Spleen (tissue), 11 donors: ENCODE results near the gene AHNAK2. TPM values are rescaled to one million over a fixed set of nuclear protein-coding genes. Genes with fewer than 3 reads are reported as not detected.

Experiments used
- DNase-seq: peaks from one replicate; pipeline ENCODE4 v3.0.0-alpha.2; 2020
- H3K27ac ChIP-seq, 8 donors: fragments of 200-600 bp; sonication (generic) in 7 of 8; 1 replicate in 4 of 8; 2 replicates in 4 of 8; pipeline versions ENCODE4 v1.5.0 to v1.8.0; 2016 to 2021; ENCODE audit warnings: inconsistent platforms in 4 of 8, mild to moderate bottlenecking in 4 of 8, moderate library complexity in 1 of 8
- H3K27me3 ChIP-seq, 7 donors: fragments of 200-600 bp; sonication (generic) in 6 of 7; replicated peaks in 1 of 7; 1 replicate in 4 of 7; 2 replicates in 3 of 7; pipeline versions ENCODE4 v1.5.0 to v1.8.0; 2016 to 2021; ENCODE audit warnings: inconsistent platforms in 3 of 7, mild to moderate bottlenecking in 1 of 7
- H3K36me3 ChIP-seq, 6 donors: fragments of 200-600 bp; sonication (generic) in 5 of 6; 1 replicate in 4 of 6; 2 replicates in 2 of 6; pipeline versions ENCODE4 v1.5.0 to v1.8.0; 2016 to 2021; ENCODE audit warnings: inconsistent platforms in 2 of 6
- H3K4me1 ChIP-seq, 6 donors: fragments of 200-600 bp; sonication (generic) in 5 of 6; 1 replicate in 3 of 6; 2 replicates in 3 of 6; pipeline versions ENCODE4 v1.5.0 to v1.8.0; 2016 to 2021; ENCODE audit warnings: inconsistent platforms in 3 of 6
- H3K4me3 ChIP-seq, 8 donors: fragments of 200-600 bp; sonication (generic) in 7 of 8; 1 replicate in 4 of 8; 2 replicates in 4 of 8; pipeline versions ENCODE4 v1.5.0 to v1.8.0; 2016 to 2021; ENCODE audit warnings: inconsistent platforms in 4 of 8, mild to moderate bottlenecking in 4 of 8, moderate library complexity in 2 of 8
- H3K9me3 ChIP-seq, 8 donors: fragments of 200-600 bp; sonication (generic) in 7 of 8; 1 replicate in 4 of 8; 2 replicates in 4 of 8; pipeline versions ENCODE4 v1.5.0 to v1.8.0; 2016 to 2021; ENCODE audit warnings: inconsistent platforms in 4 of 8
- POLR2A ChIP-seq, 3 donors: fragments of 450-650 bp; IDR thresholded peaks; one replicate each; pipeline ENCODE4 v1.5.1; 2017; ENCODE audit warnings: antibody characterized with exemption in 3 of 3, mild to moderate bottlenecking in 1 of 3
- POLR2AphosphoS5 ChIP-seq, 3 donors: sonication (generic); formaldehyde crosslinking; IDR thresholded peaks; one replicate each; pipeline ENCODE4 v1.5.1; 2017; ENCODE audit warnings: antibody characterized with exemption in 3 of 3
- WGBS, 5 donors: extraction: QIAGEN DNeasy Blood & Tissue Kit in 3 of 5; methylation state at CpG; one replicate each; pipeline versions ENCODE4 v1.1.5 to v1.1.7; 2013 to 2018; 5-methylcytosine and 5-hydroxymethylcytosine counted together
- intact Hi-C: fragments of 100-400 bp; cut with DNase I; formaldehyde crosslinking; loops from one replicate; pipeline ENCODE4 v1.15.0; 2023; ENCODE audit warnings: low total_unique reads
- polyA plus RNA-seq, 3 donors: library from polyadenylated mRNA; stranded (reverse); fragments of 200-250 nt; gene quantifications; one replicate each; pipeline ENCODE4 v1.2.1, GENCODE V29; 2013
- total RNA-seq, 7 donors: library from RNA; depleted of rRNA in 3 of 7; stranded (reverse); fragments of >200 nt in 3 of 7; fragmentation: NEBNext Ultra II Directional in 4 of 7; extraction: Animal tissue kit (Norgen Biotek cat#: 25700) in 4 of 7; gene quantifications; one replicate each; pipeline versions ENCODE4 v1.1.0 to v1.2.1, GENCODE V29; 2016 to 2021
- TF ChIP-seq, protein P1 (sequence below), 11 experiments: fragments of 200-600 bp in 7 of 11; fragments of 450-650 bp in 4 of 11; sonication (generic) in 4 of 11; IDR thresholded peaks in 8 of 11; conservative IDR thresholded peaks in 3 of 11; 1 replicate in 7 of 11; 2 replicates in 4 of 11; pipeline versions ENCODE4 v1.4.0 to v1.8.0; 2016 to 2021; ENCODE audit warnings: antibody characterized with exemption in 11 of 11, inconsistent platforms in 4 of 11, mild to moderate bottlenecking in 1 of 11
- donor health status: healthy with polysubstance abuse.
- donor health status: DM: no; HTN: no; CAD: no; lungs with moderate emphysema.
- donor health status: DM: no; HTN: no; CAD: no.
- donor health status: Bipolar disorder and iron deficiency.
- donor health status: healthy.
- donor health status: DM: no; HTN: no; CAD: no.
- donor health status: DM: yes; HTN: yes; CAD: no.

The AHNAK2 gene
- total and polyA plus RNA-seq, 10 donors: 0.26 to 1.3 (median 0.71) TPM

DNA sequence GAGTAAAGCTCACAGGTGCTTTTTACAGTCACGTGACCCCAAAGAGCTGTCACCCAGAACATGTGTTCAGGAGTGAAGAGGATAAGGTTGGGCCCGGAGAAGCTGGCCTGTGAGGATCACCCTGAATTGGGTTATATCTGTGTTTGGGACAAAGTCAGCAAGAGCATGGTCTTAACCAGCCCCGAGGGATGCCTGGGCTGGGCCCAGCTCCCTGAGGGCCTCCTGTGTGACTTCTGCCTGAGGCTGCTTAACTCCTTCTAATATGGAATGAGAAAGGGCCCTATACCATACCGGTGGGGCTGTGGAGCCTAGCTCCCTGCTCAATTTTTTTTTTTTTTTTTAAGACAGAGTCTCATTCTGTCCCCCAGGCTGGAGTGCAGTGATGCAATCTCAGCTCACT, 40.2 kb upstream of the AHNAK2 start:
- H3K4me1 ChIP-seq: peaks cover 20 to 88% (median 55%) of the 10 kb centered on the region in 6 donors
- no peak overlapping the region for H3K27ac ChIP-seq
- no peaks in the 10 kb centered on the region for H3K36me3 ChIP-seq
- intact Hi-C loops: no loop called here
- WGBS, 5 donors: 63 to 90% (median 84%) methylated on average over 4 of the region's 4 CpGs
- H3K4me3 ChIP-seq: no peak overlapping the region
- no peaks in the 10 kb centered on the region for H3K27me3 ChIP-seq
- no peaks in the 10 kb centered on the region for H3K9me3 ChIP-seq
- TF ChIP-seq POLR2A (IDR thresholded peaks at IDR 0.05): no peak
- no peak for TF ChIP-seq POLR2AphosphoS5 (IDR thresholded peaks at IDR 0.05)
- TF ChIP-seq, protein P1, sequence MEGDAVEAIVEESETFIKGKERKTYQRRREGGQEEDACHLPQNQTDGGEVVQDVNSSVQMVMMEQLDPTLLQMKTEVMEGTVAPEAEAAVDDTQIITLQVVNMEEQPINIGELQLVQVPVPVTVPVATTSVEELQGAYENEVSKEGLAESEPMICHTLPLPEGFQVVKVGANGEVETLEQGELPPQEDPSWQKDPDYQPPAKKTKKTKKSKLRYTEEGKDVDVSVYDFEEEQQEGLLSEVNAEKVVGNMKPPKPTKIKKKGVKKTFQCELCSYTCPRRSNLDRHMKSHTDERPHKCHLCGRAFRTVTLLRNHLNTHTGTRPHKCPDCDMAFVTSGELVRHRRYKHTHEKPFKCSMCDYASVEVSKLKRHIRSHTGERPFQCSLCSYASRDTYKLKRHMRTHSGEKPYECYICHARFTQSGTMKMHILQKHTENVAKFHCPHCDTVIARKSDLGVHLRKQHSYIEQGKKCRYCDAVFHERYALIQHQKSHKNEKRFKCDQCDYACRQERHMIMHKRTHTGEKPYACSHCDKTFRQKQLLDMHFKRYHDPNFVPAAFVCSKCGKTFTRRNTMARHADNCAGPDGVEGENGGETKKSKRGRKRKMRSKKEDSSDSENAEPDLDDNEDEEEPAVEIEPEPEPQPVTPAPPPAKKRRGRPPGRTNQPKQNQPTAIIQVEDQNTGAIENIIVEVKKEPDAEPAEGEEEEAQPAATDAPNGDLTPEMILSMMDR (IDR thresholded peaks at IDR 0.05 in 8 of 11, conservative IDR thresholded peaks at IDR 0.05 in 3 of 11): no peak
- no peak for DNase-seq

DNA sequence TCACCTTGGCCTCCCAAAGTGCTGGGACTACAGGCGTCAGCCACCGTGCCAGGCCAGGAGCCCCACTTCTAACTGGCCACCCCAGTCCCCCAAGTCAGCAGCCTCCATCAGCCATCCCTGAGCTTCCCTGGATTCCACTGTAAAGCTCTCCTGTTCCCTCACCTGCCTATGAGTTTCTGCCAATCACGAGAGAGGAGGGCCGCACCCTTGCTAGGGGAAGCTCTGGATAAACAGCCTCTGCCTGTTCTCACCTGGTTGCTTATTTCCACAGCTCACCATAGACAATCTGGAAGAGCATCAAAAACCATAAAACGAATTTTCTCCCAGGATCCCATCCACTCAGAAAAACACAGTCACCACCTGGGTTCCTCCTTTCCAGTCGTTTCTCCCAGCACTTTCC, 37.7 kb upstream of the AHNAK2 start:
- no peak overlapping the region for H3K4me3 ChIP-seq
- peak overlapping the region in 2 of 8 donors; percentile 54 to 57 for H3K27ac ChIP-seq
- peaks cover 13 to 87% (median 51%) of the 10 kb centered on the region in 6 donors for H3K4me1 ChIP-seq
- no peaks in the 10 kb centered on the region for H3K27me3 ChIP-seq
- WGBS, 5 donors: 68 to 96% (median 80%) methylated on average over 6 of the region's 6 CpGs
- TF ChIP-seq POLR2A (IDR thresholded peaks at IDR 0.05) (no peak), POLR2AphosphoS5 (IDR thresholded peaks at IDR 0.05) (no peak)
- TF ChIP-seq, protein P1 (IDR thresholded peaks at IDR 0.05 in 8 of 11, conservative IDR thresholded peaks at IDR 0.05 in 3 of 11): no peak
- no peak for DNase-seq
- peaks cover 0 to 20% (median 8%) of the 10 kb centered on the region in 6 donors for H3K36me3 ChIP-seq
- intact Hi-C loops: no loop called here
- no peaks in the 10 kb centered on the region for H3K9me3 ChIP-seq

DNA sequence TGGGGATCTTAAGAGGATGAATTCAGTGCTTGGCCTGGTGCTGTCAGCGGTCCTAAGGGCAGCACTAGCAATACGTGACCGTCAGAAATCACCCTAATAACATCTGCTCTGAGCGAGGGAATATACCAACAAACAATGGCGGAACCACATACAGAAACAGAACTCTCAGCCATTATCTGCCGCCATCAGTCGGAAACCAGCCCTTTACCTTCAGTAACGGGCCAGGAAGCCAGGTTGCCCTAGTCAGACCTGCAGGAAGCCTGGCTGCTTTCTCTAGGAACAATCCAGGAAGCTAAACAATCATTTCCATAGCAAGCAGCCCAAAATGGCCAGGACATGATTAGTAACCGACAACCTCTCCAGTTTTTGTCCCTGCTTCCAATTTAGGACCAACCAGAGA, 37.1 kb upstream of the AHNAK2 start:
- H3K9me3 ChIP-seq: no peaks in the 10 kb centered on the region
- peaks cover 0 to 26% (median 15%) of the 10 kb centered on the region in 6 donors for H3K36me3 ChIP-seq
- H3K27ac ChIP-seq: peak overlapping the region in 4 of 8 donors; percentile 15 to 57 (median 40)
- H3K27me3 ChIP-seq: no peaks in the 10 kb centered on the region
- no peak overlapping the region for H3K4me3 ChIP-seq
- TF ChIP-seq POLR2A (IDR thresholded peaks at IDR 0.05) (no peak), POLR2AphosphoS5 (IDR thresholded peaks at IDR 0.05) (no peak)
- TF ChIP-seq, protein P1 (IDR thresholded peaks at IDR 0.05 in 8 of 11, conservative IDR thresholded peaks at IDR 0.05 in 3 of 11): no peak
- H3K4me1 ChIP-seq: peaks cover 13 to 85% (median 50%) of the 10 kb centered on the region in 6 donors
- WGBS, 5 donors: 37 to 75% (median 60%) methylated on average over 9 of the region's 9 CpGs
- intact Hi-C loops: no loop called here
- no peak for DNase-seq

DNA sequence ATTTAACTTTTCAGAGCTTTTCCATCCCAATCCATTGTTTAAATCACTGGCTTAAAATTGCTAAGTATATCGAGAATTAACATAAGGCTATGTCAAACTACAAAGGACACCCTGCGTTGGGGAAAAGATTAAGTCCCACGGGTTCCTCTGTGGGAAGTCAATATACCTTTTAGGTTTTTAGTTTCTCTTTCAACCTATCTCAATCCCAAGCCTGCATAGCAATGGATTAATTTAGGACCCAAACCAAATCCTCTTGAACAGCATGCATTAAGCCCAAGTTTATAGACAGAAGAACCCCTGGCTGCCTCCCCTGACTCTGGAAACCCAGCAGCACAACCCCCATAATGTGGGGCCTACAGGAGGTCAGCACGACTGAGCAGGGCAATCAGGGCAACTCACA, 36.5 kb upstream of the AHNAK2 start:
- intact Hi-C loops: no loop called here

More for the DNA sequence above, 36.5 kb upstream of the AHNAK2 start:
- Histone ChIP-seq H3K9me3 (no peaks in the 10 kb centered on the region), H3K27ac (peak overlapping the region in 2 of 8 donors; percentile 54 to 57), H3K4me3 (no peak overlapping the region), H3K4me1 (peaks cover 8 to 79% (median 43%) of the 10 kb centered on the region in 6 donors), H3K36me3 (peaks cover 0 to 33% (median 19%) of the 10 kb centered on the region in 6 donors), H3K27me3 (no peaks in the 10 kb centered on the region)
- TF ChIP-seq POLR2AphosphoS5 (IDR thresholded peaks at IDR 0.05): no peak
- no peak for TF ChIP-seq POLR2A (IDR thresholded peaks at IDR 0.05)
- TF ChIP-seq, protein P1 (IDR thresholded peaks at IDR 0.05 in 8 of 11, conservative IDR thresholded peaks at IDR 0.05 in 3 of 11): no peak
- no peak for DNase-seq
- 56 to 71% (median 65%) methylated on average over 4 of the region's 4 CpGs for WGBS, 5 donors
